Heart left ventricle (tissue), 16 donors: ENCODE measurements around the gene USP25. TPM values are rescaled to one million over a fixed set of nuclear protein-coding genes. Genes with fewer than 3 reads are reported as not detected.

Experiments
- ATAC-seq, 4 donors: fragments of 200-7000 bp; cut with Tn5 transposase; one replicate each; pipeline ENCODE4 v1.9.1; 2020 to 2022; ENCODE audit warnings: moderate library complexity in 4 of 4, mild to moderate bottlenecking in 3 of 4, moderate number of reproducible peaks in 1 of 4
- DNase-seq, 5 donors: peaks; one replicate each; pipeline ENCODE4 v3.0.0-alpha.2; 2020
- H3K27ac ChIP-seq, 12 donors: fragments of 200-600 bp; sonication (generic) in 4 of 12; one replicate each; pipeline versions ENCODE4 v1.5.0 to v1.8.0; 2016 to 2022; ENCODE audit warnings: mild to moderate bottlenecking in 2 of 12
- H3K27me3 ChIP-seq, 9 donors: fragments of 200-600 bp; sonication (generic) in 2 of 9; one replicate each; pipeline versions ENCODE4 v1.5.1 to v1.8.0; 2016 to 2022; ENCODE audit warnings: mild to moderate bottlenecking in 3 of 9
- H3K36me3 ChIP-seq, 9 donors: fragments of 200-600 bp; sonication (generic) in 2 of 9; one replicate each; pipeline versions ENCODE4 v1.5.0 to v1.8.0; 2018 to 2022; ENCODE audit warnings: mild to moderate bottlenecking in 2 of 9
- H3K4me1 ChIP-seq, 12 donors: fragments of 200-600 bp; sonication (generic) in 4 of 12; one replicate each; pipeline versions ENCODE4 v1.5.0 to v1.8.0; 2016 to 2022; ENCODE audit warnings: mild to moderate bottlenecking in 3 of 12
- H3K4me3 ChIP-seq, 12 donors: fragments of 200-600 bp; sonication (generic) in 4 of 12; one replicate each; pipeline versions ENCODE4 v1.5.0 to v1.8.0; 2017 to 2022; ENCODE audit warnings: mild to moderate bottlenecking in 9 of 12, moderate library complexity in 4 of 12
- H3K9me3 ChIP-seq, 12 donors: fragments of 200-600 bp; sonication (generic) in 4 of 12; one replicate each; pipeline versions ENCODE4 v1.5.0 to v1.8.0; 2016 to 2022; ENCODE audit warnings: mild to moderate bottlenecking in 1 of 12
- CTCF ChIP-seq, 12 donors: fragments of 200-600 bp; sonication (generic) in 4 of 12; IDR thresholded peaks; one replicate each; pipeline versions ENCODE4 v1.5.0 to v1.8.0; 2018 to 2022; ENCODE audit warnings: antibody characterized with exemption in 12 of 12, mild to moderate bottlenecking in 5 of 12
- POLR2A ChIP-seq, 2 donors: fragments of 450-650 bp; IDR thresholded peaks; one replicate each; pipeline ENCODE4 v1.6.1; 2017; ENCODE audit warnings: antibody characterized with exemption in 2 of 2, mild to moderate bottlenecking in 2 of 2, moderate library complexity in 2 of 2
- WGBS, 4 donors: extraction: QIAGEN DNeasy Blood & Tissue Kit in 2 of 4; methylation state at CpG; one replicate each; pipeline versions ENCODE4 v1.1.5 to v1.1.7; 2013 to 2018; 5-methylcytosine and 5-hydroxymethylcytosine counted together
- intact Hi-C, 10 donors: fragments of 100-400 bp; cut with DNase I; formaldehyde crosslinking; loops; one replicate each; pipeline versions ENCODE4 v1.11.1 to v1.14.2; 2022
- long read RNA-seq, 3 donors: library from polyadenylated mRNA; unstranded; transcript quantifications; one replicate each; pipeline ENCODE4 v2.0.0, GENCODE V29; 2020 to 2021
- polyA plus RNA-seq, 2 donors: library from polyadenylated mRNA; stranded (reverse); fragments of 200-250 nt; gene quantifications; one replicate each; pipeline ENCODE4 v1.2.3, GENCODE V29; 2013
- total RNA-seq, 9 donors: library from RNA; depleted of rRNA in 2 of 9; stranded (reverse); fragments of >200 nt in 2 of 9; fragmentation: NEBNext Ultra II Directional in 3 of 9; extraction: Animal tissue kit (Norgen Biotek cat#: 25700) in 3 of 9; gene quantifications; one replicate each; pipeline versions ENCODE4 v1.1.0 to v1.2.4, GENCODE V29; 2016 to 2023
- donor health status: ischemic (EF 13 %, LVEDD 7.1; RV severe dilation, severe dysfunction).
- donor health status: healthy with polysubstance abuse.
- donor health status: DM: no; HTN: yes; CAD: no.
- donor health status: DM: no; HTN: no; CAD: no.
- donor health status: ischemic (EF 25% LVEDD 6.9; RV normal size, moderate dysfunction).
- donor health status: ischemic (EF 25% LVEDD 5.7; RV mildly dilated, moderate dysfunction).
- donor health status: healthy.
- donor health status: DM: yes; HTN: yes; CAD: no.
- donor health status: ischemic (EF 35%, LVEDD 5.7; RV mildly dilated, moderate dysfunction).
- donor health status: nonischemic (EF 11% LVEDD 7.7; RV severe dilation, severe dysfunction).
- donor health status: DM: yes; HTN: yes; CAD: no.
- donor health status: PGD.
- donor health status: ischemic (EF 29% LVEDD 5.4; RV normal size, mild dysfunction).
- donor health status: nonischemic (EF 23%, LVEDD 6.1; RV moderate dilation, normal function).

USP25 gene
- total RNA-seq = 10 to 100 TPM; 33.8 to 55.3 (median 45.7) TPM
- polyA plus RNA-seq = 10 to 100 TPM; 20.4 to 24.1 TPM
- long read RNA-seq, donor 1, full-length matches to known transcripts = 28 of 44 reads
- long read RNA-seq, donor 1, partial matches to known transcripts = 2 of 44 reads
- long read RNA-seq, donor 1, other reads (novel, unspliced or antisense) = 14 of 44 reads
- long read RNA-seq, donor 2, partial matches to known transcripts = 10 of 10 reads
- long read RNA-seq, donor 2, other reads (novel, unspliced or antisense) = 0 of 10 reads
- long read RNA-seq, donor 3, full-length matches to known transcripts = 22 of 39 reads
- long read RNA-seq, donor 3, partial matches to known transcripts = 5 of 39 reads
- long read RNA-seq, donor 3, other reads (novel, unspliced or antisense) = 12 of 39 reads

GRCh38 chr21:15729674-15730483, at the start of gene USP25:
Gene USP25 (plus strand): TSS chr21:15729982. CDS start chr21:15730394, 412 bp downstream.
- H3K27me3 ChIP-seq = no peaks in the 10 kb centered on the region
- H3K9me3 ChIP-seq = no peaks in the 10 kb centered on the region
- H3K4me3 ChIP-seq = peak within 1 kb of the TSS; percentile 64 to 95 (median 88)
- H3K27ac ChIP-seq = peak within 1 kb of the TSS; percentile 90 to 98 (median 93)
- peak; percentile 92 to 97 (median 94) for DNase-seq
- intact Hi-C loops = loop anchor here in 8 of 10 donors (2.0 to 10.0 kb wide), 6 partner anchors 92 to 1345 kb away; partner anchors contain the start of genes HSPA13 (in 2 of the 8) and NRIP1 (in 1 of the 8)
- peaks cover 0 to 38% (median 18%) of the 10 kb centered on the region in 12 donors for H3K4me1 ChIP-seq
- no peaks in the 10 kb centered on the region for H3K36me3 ChIP-seq
- TF ChIP-seq POLR2A (IDR thresholded peaks at IDR 0.05) (peak in 1 of 2 donors; percentile 87), CTCF (IDR thresholded peaks at IDR 0.05) (peak in 4 of 12 donors; percentile 16 to 31 (median 24))
- ATAC-seq = peak; percentile 97 to 99 (median 98)
- WGBS, 4 donors = 0 to 1% (median 0%) methylated on average over 3 to 123 of the region's 123 CpGs

GRCh38 chr21:15682186-15682895, 47.4 kb upstream of the USP25 start:
- DNase-seq (no peak), ATAC-seq (peak in 3 of 4 donors; percentile 20 to 66 (median 50))
- Histone ChIP-seq H3K4me3 (peak overlapping the region in 1 of 12 donors; percentile 28), H3K36me3 (no peaks in the 10 kb centered on the region), H3K27me3 (no peaks in the 10 kb centered on the region), H3K4me1 (peaks cover 0 to 42% (median 0%) of the 10 kb centered on the region in 12 donors), H3K27ac (peak overlapping the region in 1 of 12 donors; percentile 86), H3K9me3 (no peaks in the 10 kb centered on the region)
- TF ChIP-seq CTCF (IDR thresholded peaks at IDR 0.05) (no peak), POLR2A (IDR thresholded peaks at IDR 0.05) (no peak)
- WGBS, 4 donors = 76 to 83% (median 79%) methylated on average over 6 of the region's 6 CpGs
- intact Hi-C loops = no loop called here

- no peak for TF ChIP-seq POLR2A (IDR thresholded peaks at IDR 0.05)
- no peak for TF ChIP-seq CTCF (IDR thresholded peaks at IDR 0.05)
- Histone ChIP-seq H3K36me3 (no peaks in the 10 kb centered on the region), H3K9me3 (no peaks in the 10 kb centered on the region), H3K4me1 (peaks cover 0 to 49% (median 0%) of the 10 kb centered on the region in 12 donors), H3K4me3 (peak overlapping the region in 1 of 12 donors; percentile 28), H3K27me3 (no peaks in the 10 kb centered on the region), H3K27ac (peak overlapping the region in 1 of 12 donors; percentile 86)
- intact Hi-C loops = no loop called here
- no peak for ATAC-seq
- no peak for DNase-seq
- WGBS, 4 donors = 47 to 65% (median 56%) methylated on average over 2 of the region's 2 CpGs
Observed at GRCh38 chr21:15682977-15683376, 46.8 kb upstream of the USP25 start.
